ENCODE data around the gene PKP4. TPM values are rescaled to one million over a fixed set of nuclear protein-coding genes. Genes with fewer than 3 reads are reported as not detected.

Gene PKP4
- total RNA-seq, 1 experiment from 2014 or later: 67.7 TPM

GRCh38 chr2:158498749-158499136 is 42.0 kb downstream of the PKP4 start:
- TF ChIP-seq EZH2 (IDR thresholded peaks at IDR 0.05; ENCODE audit: borderline replicate concordance, low read depth, low read length, poor library complexity, severe bottlenecking) (no peak), CTCF (conservative IDR thresholded peaks at IDR 0.05; ENCODE audit: low read depth, low read length) (no peak)
- CTCF ChIA-PET: no interaction called here
- no peaks in the 10 kb centered on the region for H3K27me3 ChIP-seq (replicated peaks; ENCODE audit: insufficient read depth, low read depth, low read length, poor library complexity)
- no peak for DNase-seq (ENCODE audit: low spot score)
- no peaks in the 10 kb centered on the region for H3K36me3 ChIP-seq (ENCODE audit: insufficient read depth, low read length, poor library complexity, severe bottlenecking)
- no peaks in the 10 kb centered on the region for H3K9me3 ChIP-seq (ENCODE audit: low read depth, low read length, poor library complexity, severe bottlenecking)
- no TSS peak for BruUV-seq (replicated peaks)
- H3K4me3 ChIP-seq (ENCODE audit: low read depth, low read length, poor library complexity, severe bottlenecking): no peak overlapping the region
- intact Hi-C loops (cut with micrococcal nuclease; ENCODE audit: unreplicated experiment): no loop called here
- POLR2A ChIA-PET (ENCODE audit: low non-redundant PET): no interaction called here
- H3K27ac ChIP-seq (ENCODE audit: low read depth, low read length, poor library complexity, severe bottlenecking): no peak overlapping the region
- H3K4me1 ChIP-seq (ENCODE audit: insufficient read depth, low read length, poor library complexity, severe bottlenecking): peaks cover 16% of the 10 kb centered on the region

GRCh38 chr2:158499383-158499782 is 42.6 kb downstream of the PKP4 start:
- Histone ChIP-seq H3K4me3 (ENCODE audit: low read depth, low read length, poor library complexity, severe bottlenecking) (no peak overlapping the region), H3K27me3 (replicated peaks; ENCODE audit: insufficient read depth, low read depth, low read length, poor library complexity) (no peaks in the 10 kb centered on the region), H3K36me3 (ENCODE audit: insufficient read depth, low read length, poor library complexity, severe bottlenecking) (no peaks in the 10 kb centered on the region), H3K27ac (ENCODE audit: low read depth, low read length, poor library complexity, severe bottlenecking) (no peak overlapping the region), H3K4me1 (ENCODE audit: insufficient read depth, low read length, poor library complexity, severe bottlenecking) (peaks cover 12% of the 10 kb centered on the region), H3K9me3 (ENCODE audit: low read depth, low read length, poor library complexity, severe bottlenecking) (no peaks in the 10 kb centered on the region)
- ChIA-PET CTCF (no interaction called here), POLR2A (ENCODE audit: low non-redundant PET) (no interaction called here)
- intact Hi-C loops (cut with micrococcal nuclease; ENCODE audit: unreplicated experiment): no loop called here
- no TSS peak for BruUV-seq (replicated peaks)
- no peak for DNase-seq (ENCODE audit: low spot score)
- no peak for TF ChIP-seq EZH2 (IDR thresholded peaks at IDR 0.05; ENCODE audit: borderline replicate concordance, low read depth, low read length, poor library complexity, severe bottlenecking)
- TF ChIP-seq CTCF (conservative IDR thresholded peaks at IDR 0.05; ENCODE audit: low read depth, low read length): no peak

- ChIA-PET CTCF (no interaction called here), POLR2A (ENCODE audit: low non-redundant PET) (interaction anchor here (0.5 kb wide), 1 partner anchor 11 kb away, joined by 3 read pairs; no protein-coding TSS in a partner anchor)
- intact Hi-C loops (cut with micrococcal nuclease; ENCODE audit: unreplicated experiment): no loop called here
- Histone ChIP-seq H3K27ac (ENCODE audit: low read depth, low read length, poor library complexity, severe bottlenecking) (no peak overlapping the region), H3K4me1 (ENCODE audit: insufficient read depth, low read length, poor library complexity, severe bottlenecking) (peaks cover 14% of the 10 kb centered on the region), H3K4me3 (ENCODE audit: low read depth, low read length, poor library complexity, severe bottlenecking) (no peak overlapping the region), H3K27me3 (replicated peaks; ENCODE audit: insufficient read depth, low read depth, low read length, poor library complexity) (no peaks in the 10 kb centered on the region), H3K36me3 (ENCODE audit: insufficient read depth, low read length, poor library complexity, severe bottlenecking) (no peaks in the 10 kb centered on the region), H3K9me3 (ENCODE audit: low read depth, low read length, poor library complexity, severe bottlenecking) (no peaks in the 10 kb centered on the region)
- TF ChIP-seq CTCF (conservative IDR thresholded peaks at IDR 0.05; ENCODE audit: low read depth, low read length): no peak
- no peak for TF ChIP-seq EZH2 (IDR thresholded peaks at IDR 0.05; ENCODE audit: borderline replicate concordance, low read depth, low read length, poor library complexity, severe bottlenecking)
- no peak for DNase-seq (ENCODE audit: low spot score)
- no TSS peak for BruUV-seq (replicated peaks)
These were observed 43.6 kb downstream of the PKP4 start for GRCh38 chr2:158500333-158500732.

Measured in A673 (cell line).